OCI-LY3 (cell line): Measurements from ENCODE around the gene PPP2R5C.

Experiments
- CTCF ChIP-seq: fragments of 200-600, 300-600 bp; sonication (generic); IDR thresholded peaks from 2 replicates; pipeline ENCODE4 v1.5.1; 2014; ENCODE audit warnings: antibody characterized with exemption, low read length, low read depth
- EZH2phosphoT487 ChIP-seq: fragments of 200-600 bp; shearing (Covaris generic); IDR thresholded peaks from 2 replicates; pipeline ENCODE4 v1.6.1; 2018; ENCODE audit warnings: antibody characterized with exemption, mixed run types, low read depth

DNA sequence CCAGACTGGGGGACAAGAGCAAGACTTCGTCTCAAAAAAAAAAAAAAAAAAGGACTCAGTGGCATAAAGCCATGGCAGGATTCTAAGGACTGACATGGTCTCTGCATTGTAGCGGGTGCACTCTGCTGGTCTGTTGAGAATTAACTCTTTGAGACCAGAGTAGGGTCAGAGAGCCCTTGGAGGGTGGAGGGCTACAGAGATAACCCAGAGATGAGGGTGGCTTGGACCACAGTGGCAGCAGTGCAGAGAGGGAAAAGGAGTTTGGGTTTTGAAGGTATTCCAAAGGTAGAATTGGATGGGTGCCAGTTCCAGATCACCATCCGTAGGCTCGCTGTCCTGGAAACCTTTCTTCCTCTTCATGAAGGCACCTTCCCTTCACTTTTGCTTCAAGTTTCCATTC is 188.6 kb downstream of the PPP2R5C start:
- TF ChIP-seq CTCF (peak; percentile 25), EZH2phosphoT487 (no peak)
